ENCODE measurements around the gene SLC16A10.

DNA sequence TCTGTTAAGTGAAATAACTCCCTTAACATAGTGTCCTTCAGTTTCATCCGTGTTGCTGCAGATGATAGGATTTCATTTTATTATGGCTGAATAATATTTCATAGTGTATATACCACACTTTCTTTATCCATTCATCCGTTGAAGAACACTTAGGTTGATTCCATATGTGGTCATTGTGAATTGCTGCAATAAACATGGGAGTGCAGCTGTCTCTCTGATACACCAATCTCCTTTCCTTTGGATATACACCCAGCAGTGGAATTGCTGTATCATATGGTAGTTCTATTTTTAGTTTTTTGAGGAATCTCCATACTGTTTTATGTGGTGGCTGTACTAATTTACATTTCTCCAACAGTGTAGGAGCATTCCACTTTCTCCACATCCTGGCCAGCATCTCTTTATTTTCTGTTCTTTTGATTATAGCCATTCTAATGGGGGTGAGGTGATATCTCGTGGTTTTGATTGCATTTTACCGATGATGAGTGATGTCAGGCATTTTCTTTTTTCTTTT, 193.2 kb downstream of the SLC16A10 start:
- TF ChIP-seq, protein P1, sequence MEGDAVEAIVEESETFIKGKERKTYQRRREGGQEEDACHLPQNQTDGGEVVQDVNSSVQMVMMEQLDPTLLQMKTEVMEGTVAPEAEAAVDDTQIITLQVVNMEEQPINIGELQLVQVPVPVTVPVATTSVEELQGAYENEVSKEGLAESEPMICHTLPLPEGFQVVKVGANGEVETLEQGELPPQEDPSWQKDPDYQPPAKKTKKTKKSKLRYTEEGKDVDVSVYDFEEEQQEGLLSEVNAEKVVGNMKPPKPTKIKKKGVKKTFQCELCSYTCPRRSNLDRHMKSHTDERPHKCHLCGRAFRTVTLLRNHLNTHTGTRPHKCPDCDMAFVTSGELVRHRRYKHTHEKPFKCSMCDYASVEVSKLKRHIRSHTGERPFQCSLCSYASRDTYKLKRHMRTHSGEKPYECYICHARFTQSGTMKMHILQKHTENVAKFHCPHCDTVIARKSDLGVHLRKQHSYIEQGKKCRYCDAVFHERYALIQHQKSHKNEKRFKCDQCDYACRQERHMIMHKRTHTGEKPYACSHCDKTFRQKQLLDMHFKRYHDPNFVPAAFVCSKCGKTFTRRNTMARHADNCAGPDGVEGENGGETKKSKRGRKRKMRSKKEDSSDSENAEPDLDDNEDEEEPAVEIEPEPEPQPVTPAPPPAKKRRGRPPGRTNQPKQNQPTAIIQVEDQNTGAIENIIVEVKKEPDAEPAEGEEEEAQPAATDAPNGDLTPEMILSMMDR (IDR thresholded peaks at IDR 0.05; ENCODE audit: low read length): no peak
- TF ChIP-seq EZH2 (IDR thresholded peaks at IDR 0.05; ENCODE audit: borderline replicate concordance, low read length): no peak
